ENCODE results near the gene KRTAP10-9. TPM values are rescaled to one million over a fixed set of nuclear protein-coding genes. Genes with fewer than 3 reads are reported as not detected.
"Not testable (repeated sequence)": the region's sequence is repeated elsewhere in the genome, so short reads cannot be mapped to it uniquely, and the experiment has no call there.

KRTAP10-9 gene
- total RNA-seq, 2 donors from 2014 or later = not detected

GRCh38 chr21:44618909-44619308, 8.0 kb upstream of the KRTAP10-9 start:
- peak; percentile 35 for DNase-seq

DNA sequence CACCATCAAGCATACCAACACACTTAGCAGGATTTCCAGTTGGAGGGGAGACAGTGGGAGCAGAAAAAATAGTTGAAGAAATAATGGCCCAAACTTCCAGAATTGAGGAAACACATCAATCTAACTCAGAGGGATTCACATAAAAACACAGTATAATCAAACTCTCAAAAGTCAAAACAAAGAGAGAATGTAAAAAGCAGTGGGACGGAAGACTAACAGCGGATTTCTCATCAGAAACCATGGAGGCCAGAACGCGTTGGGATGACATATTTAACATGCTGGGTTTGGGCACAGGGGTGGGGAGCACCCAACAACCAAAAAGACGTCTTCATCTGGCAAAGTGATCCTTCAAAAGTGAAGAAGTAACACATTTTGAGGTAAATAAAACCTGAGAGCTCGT, 7.0 kb upstream of the KRTAP10-9 start:
- no peak overlapping the region for H3K4me3 ChIP-seq
- H3K9me3 ChIP-seq = no peaks in the 10 kb centered on the region
- intact Hi-C loops (cut with DNase I) = no loop called here
- no peak for DNase-seq
- H3K27ac ChIP-seq = no peak overlapping the region
- no peak for TF ChIP-seq CTCF (IDR thresholded peaks at IDR 0.05)
- no peaks in the 10 kb centered on the region for H3K27me3 ChIP-seq
- H3K4me1 ChIP-seq = no peaks in the 10 kb centered on the region
- no peaks in the 10 kb centered on the region for H3K36me3 ChIP-seq
- no peak overlapping the region for H3K9ac ChIP-seq (ENCODE audit: low read depth in 2 of 2, low read length in 2 of 2)

More at GRCh38 chr21:44618909-44619308, 8.0 kb upstream of the KRTAP10-9 start:
- Histone ChIP-seq H3K4me3 (no peak overlapping the region), H3K9ac (ENCODE audit: low read depth in 2 of 2, low read length in 2 of 2) (no peak overlapping the region), H3K27me3 (no peaks in the 10 kb centered on the region), H3K27ac (peak overlapping the region; percentile 3), H3K9me3 (no peaks in the 10 kb centered on the region), H3K36me3 (no peaks in the 10 kb centered on the region), H3K4me1 (no peaks in the 10 kb centered on the region)
- intact Hi-C loops (cut with DNase I) = no loop called here
- no peak for TF ChIP-seq CTCF (IDR thresholded peaks at IDR 0.05)

- H3K9me3 ChIP-seq = no peaks in the 10 kb centered on the region
- H3K27me3 ChIP-seq = no peaks in the 10 kb centered on the region
- H3K4me1 ChIP-seq = no peaks in the 10 kb centered on the region
- no peak overlapping the region for H3K9ac ChIP-seq (ENCODE audit: low read depth in 2 of 2, low read length in 2 of 2)
- no peak overlapping the region for H3K4me3 ChIP-seq
- no peaks in the 10 kb centered on the region for H3K36me3 ChIP-seq
- H3K27ac ChIP-seq = no peak overlapping the region
- TF ChIP-seq CTCF (IDR thresholded peaks at IDR 0.05) = no peak
- intact Hi-C loops (cut with DNase I) = no loop called here
- DNase-seq = no peak
These were observed 3.3 kb upstream of the KRTAP10-9 start for GRCh38 chr21:44623575-44623974.

DNA sequence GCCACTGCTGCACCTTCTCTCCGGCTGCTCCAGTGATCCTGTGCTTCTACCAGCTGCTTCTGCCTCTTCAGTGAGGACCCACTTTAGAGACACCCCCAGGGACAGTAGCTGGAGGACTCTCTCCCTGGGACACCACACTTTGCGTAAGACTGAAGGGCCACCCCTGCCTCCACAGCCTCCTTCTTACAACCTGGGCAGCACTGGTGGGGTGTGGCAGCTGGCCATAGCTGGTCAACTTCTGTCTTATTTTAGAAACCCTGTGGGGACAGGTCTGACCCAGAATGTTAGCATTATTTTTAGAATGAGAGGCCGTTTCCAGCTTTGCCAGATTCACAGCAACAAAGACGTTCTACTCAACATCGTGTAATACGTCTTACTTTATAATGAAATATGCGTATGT, 1.1 kb upstream of the KRTAP10-9 start:
- Histone ChIP-seq H3K27ac (no peak overlapping the region), H3K4me1 (no peaks in the 10 kb centered on the region), H3K9ac (ENCODE audit: low read depth in 2 of 2, low read length in 2 of 2) (no peak overlapping the region), H3K9me3 (no peaks in the 10 kb centered on the region), H3K4me3 (no peak overlapping the region), H3K36me3 (no peaks in the 10 kb centered on the region), H3K27me3 (no peaks in the 10 kb centered on the region)
- no peak for DNase-seq
- no peak for TF ChIP-seq CTCF (IDR thresholded peaks at IDR 0.05)
- intact Hi-C loops (cut with DNase I) = no loop called here

GRCh38 chr21:44626262-44626661, 631 bp upstream of the KRTAP10-9 start:
- intact Hi-C loops (cut with DNase I) = no loop called here
- Histone ChIP-seq H3K27ac (no peak overlapping the region), H3K27me3 (no peaks in the 10 kb centered on the region), H3K4me3 (no peak overlapping the region), H3K36me3 (no peaks in the 10 kb centered on the region), H3K9ac (ENCODE audit: low read depth in 2 of 2, low read length in 2 of 2) (no peak overlapping the region), H3K4me1 (no peaks in the 10 kb centered on the region), H3K9me3 (no peaks in the 10 kb centered on the region)
- no peak for DNase-seq
- no peak for TF ChIP-seq CTCF (IDR thresholded peaks at IDR 0.05)

DNA sequence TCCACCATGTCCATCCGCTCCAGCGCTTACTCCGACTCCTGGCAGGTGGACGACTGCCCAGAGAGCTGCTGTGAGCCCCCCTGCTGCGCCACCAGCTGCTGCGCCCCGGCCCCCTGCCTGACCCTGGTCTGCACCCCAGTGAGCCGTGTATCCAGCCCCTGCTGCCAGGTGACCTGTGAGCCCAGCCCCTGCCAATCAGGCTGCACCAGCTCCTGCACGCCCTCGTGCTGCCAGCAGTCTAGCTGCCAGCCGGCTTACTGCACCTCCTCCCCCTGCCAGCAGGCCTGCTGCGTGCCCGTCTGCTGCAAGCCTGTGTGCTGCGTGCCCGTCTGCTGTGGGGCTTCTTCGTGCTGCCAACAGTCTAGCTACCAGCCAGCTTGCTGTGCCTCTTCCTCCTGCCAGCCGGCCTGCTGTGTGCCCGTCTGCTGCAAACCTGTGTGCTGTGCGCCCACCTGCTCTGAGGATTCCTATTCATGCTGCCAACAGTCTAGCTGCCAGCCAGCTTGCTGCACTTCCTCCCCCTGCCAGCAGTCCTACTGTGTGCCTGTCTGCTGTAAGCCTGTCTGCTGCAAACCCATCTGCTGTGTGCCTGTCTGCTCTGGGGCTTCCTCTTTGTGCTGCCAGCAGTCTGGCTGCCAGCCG, 409 bp downstream of the KRTAP10-9 start:
- H3K4me3 ChIP-seq; H3K27me3 ChIP-seq; H3K9ac ChIP-seq (ENCODE audit: low read depth in 2 of 2, low read length in 2 of 2); H3K9me3 ChIP-seq; DNase-seq; H3K36me3 ChIP-seq; intact Hi-C loops (cut with DNase I); H3K27ac ChIP-seq; H3K4me1 ChIP-seq: not testable (repeated sequence)

- H3K9me3 ChIP-seq; H3K4me3 ChIP-seq; H3K9ac ChIP-seq (ENCODE audit: low read depth in 2 of 2, low read length in 2 of 2); H3K36me3 ChIP-seq; H3K27ac ChIP-seq; DNase-seq; H3K4me1 ChIP-seq; H3K27me3 ChIP-seq; intact Hi-C loops (cut with DNase I): not testable (repeated sequence)
These were observed 939 bp downstream of the KRTAP10-9 start for GRCh38 chr21:44627831-44628233.
